HG02885 (cell line): ENCODE data around the gene STAC.

ENCODE experiments used
- ATAC-seq: cut with Tn5 transposase; IDR thresholded peaks from one replicate; pipeline ENCODE4 v1.9.1; 2021; ENCODE audit warnings: mild to moderate bottlenecking; ENCODE audit not compliant: unreplicated experiment, poor library complexity

STAC gene, protein sequence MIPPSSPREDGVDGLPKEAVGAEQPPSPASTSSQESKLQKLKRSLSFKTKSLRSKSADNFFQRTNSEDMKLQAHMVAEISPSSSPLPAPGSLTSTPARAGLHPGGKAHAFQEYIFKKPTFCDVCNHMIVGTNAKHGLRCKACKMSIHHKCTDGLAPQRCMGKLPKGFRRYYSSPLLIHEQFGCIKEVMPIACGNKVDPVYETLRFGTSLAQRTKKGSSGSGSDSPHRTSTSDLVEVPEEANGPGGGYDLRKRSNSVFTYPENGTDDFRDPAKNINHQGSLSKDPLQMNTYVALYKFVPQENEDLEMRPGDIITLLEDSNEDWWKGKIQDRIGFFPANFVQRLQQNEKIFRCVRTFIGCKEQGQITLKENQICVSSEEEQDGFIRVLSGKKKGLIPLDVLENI

DNA sequence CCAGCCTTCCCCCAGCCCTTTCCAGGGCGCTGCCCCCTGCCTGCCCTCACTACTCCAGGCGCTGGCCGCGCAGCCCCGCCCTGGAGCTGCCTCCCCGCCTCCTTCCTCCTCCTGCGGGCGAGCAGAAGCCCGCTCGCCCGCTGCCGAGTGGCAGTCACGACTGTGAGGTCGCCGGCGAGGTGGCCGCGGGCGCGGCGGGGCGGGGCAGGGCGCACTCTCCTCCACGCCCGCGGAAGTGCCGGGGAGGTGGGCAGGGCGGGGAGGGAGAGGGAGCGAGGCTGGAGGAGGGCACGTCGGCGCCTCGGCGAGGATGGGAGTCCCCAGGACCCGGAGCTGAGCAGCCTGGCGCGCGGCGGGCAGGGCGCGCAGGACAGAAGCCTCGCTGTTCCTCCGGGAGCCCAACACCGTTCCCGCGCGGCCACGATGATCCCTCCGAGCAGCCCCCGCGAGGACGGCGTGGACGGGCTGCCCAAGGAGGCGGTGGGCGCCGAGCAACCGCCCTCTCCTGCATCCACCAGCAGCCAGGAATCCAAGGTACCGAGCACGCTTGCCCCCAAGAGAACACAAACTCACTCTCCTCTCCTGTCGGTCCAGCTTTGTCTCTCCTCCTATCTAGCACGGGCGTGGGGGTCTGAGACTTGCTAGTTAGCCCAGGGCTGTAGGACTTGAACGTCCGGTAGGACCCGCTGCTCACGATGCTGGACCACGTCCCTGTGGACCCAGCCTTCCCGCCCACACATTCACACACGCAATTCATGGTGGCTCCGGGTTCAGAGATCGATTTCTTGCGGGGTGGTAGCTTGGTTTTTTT, at the start of gene STAC:
TSS of gene STAC (plus strand) at position 284 of the 811 bp plus-strand sequence. CDS start at position 424, 140 bp downstream.
- ATAC-seq: no peak

DNA sequence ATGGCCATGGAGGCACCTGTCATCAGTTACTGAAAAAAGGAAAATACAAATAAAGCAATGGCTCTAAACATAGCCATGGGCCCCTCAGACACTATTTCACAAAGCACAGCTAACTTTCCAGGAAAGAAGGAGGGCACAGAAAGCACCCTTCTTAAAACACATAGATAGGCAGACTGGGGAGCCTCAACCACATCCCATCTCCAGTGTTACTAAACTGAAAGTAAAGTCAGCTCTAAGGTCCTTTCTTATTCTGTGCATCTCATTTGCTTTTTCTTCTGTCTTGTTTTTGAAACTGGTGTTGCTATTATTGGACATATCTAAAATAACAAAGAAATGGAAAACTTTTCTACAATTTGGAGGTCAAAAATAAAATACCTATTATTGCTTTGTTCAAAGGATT, 48.2 kb upstream of the STAC start:
- no peak for ATAC-seq

DNA sequence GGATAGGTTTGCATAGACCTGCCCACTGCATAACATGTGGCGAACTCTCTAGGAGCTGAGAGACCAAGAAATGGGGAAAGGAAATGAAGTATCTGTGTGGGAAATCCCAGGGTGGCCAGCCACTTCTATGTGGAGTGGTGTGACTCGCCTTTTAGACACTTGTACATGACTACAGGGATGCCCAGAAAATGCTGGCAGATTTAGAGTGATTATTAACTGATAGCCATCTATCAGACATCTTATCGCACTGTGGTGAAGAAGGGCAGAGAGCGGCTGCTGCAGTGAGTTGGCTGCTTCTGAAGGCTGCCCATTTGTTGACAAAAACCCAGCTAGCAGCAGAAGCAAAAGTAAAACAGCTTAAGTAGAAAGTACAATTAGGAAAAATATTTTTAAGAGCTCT, 18.1 kb upstream of the STAC start:
- ATAC-seq: no peak

DNA sequence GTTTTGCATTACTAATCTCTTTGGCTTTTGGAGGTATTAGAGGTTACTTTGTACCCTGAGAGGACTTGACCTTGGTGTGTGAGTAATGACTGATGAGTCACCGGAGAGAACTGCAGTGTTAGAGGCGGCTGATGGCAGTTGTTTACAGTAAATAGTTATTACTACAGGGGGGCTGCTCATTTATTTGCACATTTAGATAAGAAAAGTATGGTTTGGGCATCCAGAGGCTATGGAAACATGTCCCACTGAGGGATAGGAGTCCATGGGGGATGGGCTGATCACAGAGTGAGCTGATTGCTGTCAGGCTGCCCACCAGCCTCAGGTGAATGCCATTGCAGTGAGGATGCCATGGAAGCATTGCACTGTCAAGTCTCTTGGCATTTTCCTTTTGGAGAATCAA, 17.3 kb upstream of the STAC start:
- no peak for ATAC-seq

DNA sequence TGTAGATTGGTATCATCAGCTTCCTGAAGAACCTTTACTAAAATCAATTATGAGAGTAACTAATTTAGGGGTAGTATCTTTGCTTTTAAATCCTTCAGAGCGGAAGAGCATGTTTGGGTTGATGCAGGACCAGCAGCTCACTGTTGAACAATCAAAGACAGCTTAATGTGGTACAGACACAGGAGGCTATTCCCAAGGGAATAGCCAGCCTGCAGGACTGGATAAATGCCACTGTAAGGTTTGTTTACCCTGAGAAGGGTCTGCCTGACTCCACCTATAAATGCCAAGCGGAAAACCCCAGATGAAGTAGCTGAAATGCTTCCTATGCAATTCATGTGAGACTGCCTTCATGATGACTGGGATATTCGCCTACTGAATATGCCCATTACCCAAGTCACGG, 16.0 kb upstream of the STAC start:
- ATAC-seq: no peak

DNA sequence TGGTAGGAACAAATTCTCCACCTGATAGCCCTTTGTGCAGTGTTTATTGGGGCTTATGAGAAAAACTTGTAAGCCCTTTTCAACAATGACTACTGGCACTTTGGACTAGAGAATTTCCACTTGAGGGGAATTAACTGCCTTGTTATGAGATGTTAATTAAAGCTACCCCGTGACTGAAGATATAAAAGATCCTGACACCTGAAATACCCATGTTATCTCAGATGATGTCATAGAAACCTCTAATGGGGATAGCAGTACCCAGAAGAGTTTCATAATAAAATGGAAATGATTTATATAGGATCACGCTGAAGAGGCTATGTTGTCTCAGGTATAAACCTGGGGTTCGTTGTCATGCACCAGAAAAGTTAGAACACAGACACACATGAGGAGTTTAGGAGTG, 14.5 kb upstream of the STAC start:
- no peak for ATAC-seq

DNA sequence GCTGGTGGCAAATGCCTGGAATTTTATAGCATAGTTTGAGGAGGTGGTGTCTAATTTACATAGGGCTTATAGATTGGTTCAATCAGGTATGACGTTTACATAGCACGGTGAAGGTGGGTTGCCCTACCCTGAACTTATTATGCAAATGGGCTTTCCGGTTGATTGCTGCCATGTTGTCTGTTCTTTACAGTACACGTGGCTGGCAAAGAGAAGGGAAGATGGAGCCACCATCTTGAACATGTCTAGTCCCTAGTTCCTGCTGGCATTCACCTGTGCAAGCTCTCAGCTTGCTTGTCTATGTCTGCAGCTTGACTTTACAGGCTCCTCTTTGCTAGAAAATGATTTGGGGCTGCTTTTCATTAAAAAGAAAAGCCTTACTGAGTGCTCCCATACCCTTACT, 14.0 kb upstream of the STAC start:
- no peak for ATAC-seq

DNA sequence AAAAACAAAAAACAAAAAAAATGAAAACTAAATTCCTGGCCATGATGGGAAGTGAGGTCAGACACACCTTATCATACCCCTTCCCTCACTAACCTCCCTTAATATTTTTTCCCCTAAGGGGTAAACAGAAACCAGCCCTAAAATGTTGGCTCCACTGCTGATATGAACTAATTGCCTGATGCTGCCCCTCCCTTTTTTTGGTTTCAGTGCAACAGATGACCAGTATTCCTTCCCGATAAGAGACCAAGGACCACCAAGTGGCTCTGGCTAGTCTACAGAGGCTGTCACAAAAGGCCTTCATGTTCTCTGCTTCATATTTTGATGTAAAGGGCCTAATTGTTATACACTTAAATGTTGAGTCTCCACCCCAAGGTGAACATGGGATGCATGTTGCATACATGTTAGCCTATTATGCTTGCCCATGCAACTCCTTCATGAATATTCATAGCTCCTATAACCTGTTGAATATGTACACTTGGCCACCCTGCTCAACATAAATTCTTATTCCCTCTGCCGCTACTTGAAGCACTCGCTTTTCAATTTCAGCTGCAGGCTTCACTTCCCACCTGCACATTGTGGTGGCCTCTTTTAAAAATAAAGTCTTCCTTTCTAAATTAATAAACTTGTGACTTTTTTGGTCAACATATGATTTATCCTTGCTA, 12.3 kb upstream of the STAC start:
- ATAC-seq: no peak

DNA sequence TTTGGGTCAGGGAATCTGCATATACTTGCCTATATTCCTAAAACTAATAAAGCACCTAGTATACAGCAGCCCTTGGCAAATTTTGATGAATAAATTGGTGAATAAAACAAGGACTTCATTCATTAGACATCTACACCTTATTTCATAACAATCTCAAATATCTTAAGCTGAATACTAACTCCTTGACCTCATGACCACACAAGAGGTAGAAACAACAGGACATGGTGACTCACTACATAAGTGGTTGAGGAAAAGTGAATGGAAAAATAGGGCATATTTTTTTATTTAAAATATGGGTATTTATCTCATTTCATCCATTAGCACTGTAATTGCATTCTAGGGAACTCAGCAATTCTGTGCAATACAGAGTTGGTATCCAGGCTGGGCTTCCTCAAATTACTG, 7.8 kb upstream of the STAC start:
- no peak for ATAC-seq

DNA sequence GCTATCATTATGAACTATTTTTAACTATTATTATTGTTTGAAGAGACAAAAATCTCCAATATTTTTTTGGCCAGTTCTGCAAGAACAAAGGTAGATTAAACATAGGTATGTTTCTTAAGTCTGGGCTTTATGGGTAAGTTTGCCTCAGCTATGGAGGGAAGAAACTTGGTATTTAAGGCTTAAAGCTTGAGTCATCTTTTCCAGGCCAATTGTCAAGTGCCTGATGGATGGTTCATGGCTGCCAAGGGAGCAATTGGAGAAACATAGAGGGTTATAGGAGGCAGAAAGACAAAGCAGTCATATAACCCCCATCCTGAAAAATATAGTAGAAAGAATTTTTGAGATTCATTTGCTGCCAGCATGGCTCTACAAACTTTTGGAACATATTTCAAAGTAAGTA, 7.2 kb upstream of the STAC start:
- no peak for ATAC-seq

DNA sequence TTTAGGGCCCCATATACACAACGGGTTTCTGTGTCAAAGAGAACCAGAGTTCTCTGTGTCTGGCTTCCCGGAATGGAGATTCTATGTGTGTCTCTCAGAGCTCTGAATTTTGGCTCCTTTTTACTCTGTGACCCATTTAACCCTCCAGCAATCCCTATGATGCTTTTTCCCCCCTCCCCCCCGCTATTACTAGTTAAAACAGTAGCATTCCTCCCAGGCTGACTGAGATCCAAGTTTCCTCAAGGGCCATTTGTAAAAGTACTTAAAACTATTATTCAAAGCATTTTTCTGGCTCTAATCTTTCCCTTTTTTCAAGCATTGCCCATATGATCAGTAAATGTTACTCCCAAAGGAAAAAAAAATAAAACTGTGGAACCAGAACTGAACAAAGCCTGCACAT, 6.6 kb upstream of the STAC start:
- ATAC-seq: no peak

DNA sequence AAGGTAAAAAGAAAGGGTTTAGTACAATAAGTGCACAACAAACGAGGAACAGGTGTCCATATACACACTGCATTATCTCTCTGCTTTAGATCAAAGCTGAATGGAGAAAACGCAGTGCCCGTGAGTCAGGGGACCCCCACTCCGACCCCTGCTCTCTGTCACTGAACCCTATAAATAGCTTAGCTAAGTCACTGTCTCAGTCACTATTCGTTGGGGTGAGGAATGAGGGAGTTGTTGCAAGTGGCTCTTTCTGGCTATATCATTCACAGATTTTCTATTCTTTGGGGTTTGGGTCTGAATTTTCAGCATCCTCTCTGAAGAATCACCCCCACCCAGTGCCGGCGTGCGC, 458 bp upstream of the STAC start:
- no peak for ATAC-seq

DNA sequence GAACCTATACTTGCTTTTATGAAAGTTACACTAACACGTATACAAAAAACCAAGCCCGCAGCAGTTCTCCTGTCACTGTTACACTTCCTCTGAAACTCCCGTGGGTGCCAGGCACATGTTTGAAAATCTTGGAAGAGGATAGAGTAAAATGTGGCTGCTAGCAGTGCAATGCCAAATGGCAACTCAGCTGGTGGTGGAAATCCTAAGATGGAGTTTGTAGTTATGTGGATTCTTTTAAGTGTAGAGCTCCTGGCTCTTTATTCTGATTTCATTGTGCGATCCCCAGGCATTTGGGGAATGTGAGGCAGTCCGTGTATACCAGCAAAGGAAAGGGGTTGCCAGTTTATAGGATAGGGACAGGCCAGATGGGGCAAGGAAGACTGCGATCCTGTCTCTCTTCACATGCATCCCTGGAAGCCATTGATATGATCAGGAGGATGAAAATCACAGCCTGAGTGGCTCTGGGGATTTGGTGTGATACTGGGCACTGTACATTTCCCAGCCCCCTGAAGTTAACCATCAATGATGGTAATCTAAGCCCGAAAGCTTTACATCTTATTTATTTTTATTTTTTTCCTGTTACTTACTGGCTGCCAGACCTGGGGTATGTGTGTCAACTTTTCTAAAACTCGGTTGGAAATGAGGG, 1.1 kb downstream of the STAC start:
- ATAC-seq: no peak

DNA sequence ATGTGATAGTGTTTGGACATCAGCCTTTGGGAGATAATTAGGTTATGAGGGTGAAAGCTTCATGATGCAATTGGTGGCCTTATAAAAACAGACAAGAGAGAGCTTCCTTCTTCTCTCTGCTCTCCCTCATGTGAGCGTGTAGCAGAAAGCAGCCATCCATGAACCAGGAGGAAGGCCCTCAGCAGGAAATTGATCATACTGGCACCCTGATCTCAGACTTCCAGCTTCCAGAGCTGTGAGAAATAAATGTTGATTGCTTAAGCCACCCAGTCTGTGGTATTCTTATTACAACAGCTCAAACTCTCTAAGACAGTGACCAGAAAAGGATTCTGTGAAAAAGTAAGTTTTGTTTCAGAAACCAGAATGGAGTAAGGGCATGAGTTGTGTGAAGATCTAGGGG, 13.3 kb downstream of the STAC start:
- ATAC-seq: no peak

DNA sequence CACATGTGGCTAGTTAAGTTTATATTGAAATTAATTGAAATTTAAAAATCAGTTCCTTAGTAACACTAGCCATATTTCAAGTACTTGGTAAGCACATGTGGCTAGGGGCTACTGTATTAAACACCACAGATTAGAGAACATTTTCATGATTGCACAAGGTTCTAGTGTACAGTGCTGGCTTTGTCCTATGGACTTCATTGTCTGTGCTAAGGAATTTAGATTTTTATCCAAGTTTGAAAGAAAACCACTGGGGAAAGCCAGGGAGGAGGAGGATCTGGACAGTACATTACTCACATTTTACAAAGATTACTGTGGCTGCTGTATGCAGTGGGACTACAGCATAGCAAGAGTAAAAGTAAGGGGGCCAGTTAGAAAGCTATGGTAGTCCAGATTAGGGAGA, 13.9 kb downstream of the STAC start:
- ATAC-seq: no peak

DNA sequence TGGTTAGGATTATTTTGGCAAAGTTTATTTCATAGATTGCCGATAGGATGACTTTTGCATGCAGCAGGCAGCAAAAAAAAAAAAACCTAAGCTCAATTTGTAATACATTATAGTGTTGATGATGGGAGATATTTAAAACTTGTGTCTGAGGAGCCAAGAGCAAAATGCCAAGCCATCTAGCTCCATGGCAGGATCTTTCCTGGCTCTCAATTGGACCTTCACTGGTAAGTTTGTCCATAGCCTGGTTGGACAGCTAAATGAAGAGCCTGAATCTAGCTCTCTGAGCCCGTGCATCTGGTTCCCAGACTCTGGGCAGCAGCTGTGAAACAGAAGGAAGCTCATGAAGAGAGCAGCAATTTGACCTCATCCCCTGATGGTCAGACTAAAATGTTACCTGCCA, 17.5 kb downstream of the STAC start:
- ATAC-seq: no peak

DNA sequence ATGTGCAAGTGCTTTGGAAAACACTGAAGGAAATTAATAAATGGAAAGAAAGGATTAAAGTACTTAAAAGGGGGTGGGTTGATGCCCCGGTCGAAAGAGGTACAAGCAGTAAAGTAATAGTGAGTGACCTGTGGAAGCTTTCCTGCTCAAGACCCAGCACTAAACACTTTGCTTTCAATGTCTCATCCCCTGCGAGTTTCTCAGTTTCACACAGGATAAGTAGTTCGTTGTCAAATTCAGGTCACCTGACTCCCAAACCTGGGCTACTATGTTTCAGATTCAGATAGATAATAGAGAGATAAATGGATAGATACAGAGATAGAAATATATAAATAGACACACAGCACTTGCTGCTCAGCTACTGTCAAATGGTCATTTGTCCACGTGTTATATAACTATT, 19.6 kb downstream of the STAC start:
- ATAC-seq: no peak

DNA sequence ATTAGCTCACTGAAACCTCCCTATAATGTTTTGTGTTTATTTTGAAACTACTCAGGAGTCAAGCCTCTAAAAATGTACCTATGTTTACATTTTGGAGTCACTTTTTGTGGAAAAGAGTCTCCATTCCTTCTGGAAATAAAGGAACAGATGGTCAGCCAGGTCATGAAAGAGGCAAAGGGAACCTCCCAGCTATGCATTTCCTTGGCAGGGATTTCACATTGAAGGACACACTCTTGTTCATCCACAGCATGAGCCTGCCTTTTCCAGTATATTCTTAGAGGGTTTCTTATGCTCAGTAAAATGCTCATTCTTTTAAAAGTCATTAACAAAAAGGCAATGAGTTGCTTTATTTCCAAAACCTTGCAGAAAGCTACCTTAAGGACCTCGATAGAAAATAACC, 20.8 kb downstream of the STAC start:
- no peak for ATAC-seq

DNA sequence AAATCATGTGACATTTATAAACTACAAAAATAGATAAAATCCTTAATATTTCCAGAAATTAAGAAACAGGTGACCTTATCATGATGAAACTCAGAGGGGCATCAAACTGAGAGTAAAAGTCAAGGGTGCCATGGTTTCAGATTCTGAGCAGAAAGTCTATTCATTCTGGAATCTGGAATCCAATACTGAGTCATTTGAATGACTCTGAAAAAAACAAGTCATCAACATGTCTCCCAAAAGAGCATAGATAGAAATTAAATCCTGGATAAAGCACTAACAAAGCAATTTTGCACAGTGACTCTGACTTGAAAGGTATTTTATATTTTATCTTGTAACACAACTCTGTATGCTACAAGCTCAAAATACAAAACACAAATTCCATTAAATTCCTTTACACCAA, 23.4 kb downstream of the STAC start:
- ATAC-seq: no peak

DNA sequence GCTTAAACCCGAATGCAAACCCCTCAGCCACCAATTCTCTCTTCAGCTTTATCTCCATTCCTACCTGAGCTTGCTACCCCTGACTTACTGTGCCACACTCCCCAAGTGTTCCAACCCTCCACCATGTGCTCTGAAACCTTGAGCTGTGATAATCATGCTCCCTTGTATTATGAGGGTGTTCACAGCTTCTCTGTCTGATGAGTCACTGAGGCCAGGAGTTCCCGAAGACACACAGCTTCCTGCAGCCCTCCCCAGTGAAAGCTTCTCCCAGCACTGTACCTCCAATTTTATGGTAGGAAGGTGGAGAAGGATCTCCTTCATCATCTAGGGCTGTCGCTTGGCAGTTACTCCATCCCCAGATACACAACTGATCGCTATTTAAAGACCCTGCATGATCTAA, 24.9 kb downstream of the STAC start:
- no peak for ATAC-seq

DNA sequence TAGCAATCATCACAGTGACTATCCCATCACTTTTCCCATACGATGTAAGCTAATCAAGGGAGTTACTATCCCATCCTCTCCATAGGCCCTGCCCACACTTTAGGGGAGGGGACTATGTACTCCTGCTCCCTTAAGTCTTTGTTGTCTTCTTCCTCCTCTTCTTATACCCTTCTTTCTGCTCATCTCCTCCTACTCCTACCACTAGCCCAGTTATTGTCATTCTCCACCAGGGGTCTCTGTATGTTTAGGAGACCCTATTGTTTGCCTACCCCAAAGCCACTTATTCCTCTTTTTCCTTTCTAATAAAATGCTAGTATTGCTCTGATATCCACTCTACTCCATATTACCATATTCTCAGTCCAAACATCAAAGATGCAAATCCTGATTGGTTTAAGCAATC, 27.8 kb downstream of the STAC start:
- no peak for ATAC-seq
